Endodermal cell (in vitro differentiated cells): ENCODE data around the gene TRERF1. TPM values are rescaled to one million over a fixed set of nuclear protein-coding genes. Genes with fewer than 3 reads are reported as not detected.
A peak's percentile ranks its signal among the peaks of the same experiment; 100 is the strongest.

Experiments
- DNase-seq: peaks from one replicate; pipeline ENCODE4 v3.0.0-alpha.2; 2017
- H3K27ac ChIP-seq: 2 replicates; pipeline ENCODE4 v1.5.1; 2013; ENCODE audit warnings: mild to moderate bottlenecking, low read depth, low read length, moderate library complexity
- H3K27me3 ChIP-seq: 2 replicates; pipeline ENCODE4 v1.6.1; 2013; ENCODE audit warnings: mild to moderate bottlenecking, low read length, moderate library complexity; ENCODE audit not compliant: insufficient read depth, control insufficient read depth, poor library complexity, severe bottlenecking
- H3K36me3 ChIP-seq: 2 replicates; pipeline ENCODE4 v1.7.0; 2013; ENCODE audit warnings: mild to moderate bottlenecking, low read length, moderate library complexity; ENCODE audit not compliant: control insufficient read depth, insufficient read depth
- H3K4me1 ChIP-seq: one replicate; pipeline ENCODE4 v1.7.0; 2013; ENCODE audit warnings: low read length; ENCODE audit not compliant: control insufficient read depth, insufficient read depth
- H3K4me3 ChIP-seq: 2 replicates; pipeline ENCODE4 v1.5.1; 2013; ENCODE audit warnings: mild to moderate bottlenecking, low read length, moderate library complexity
- H3K9ac ChIP-seq: 2 replicates; pipeline ENCODE4 v1.6.1; 2013; ENCODE audit warnings: mild to moderate bottlenecking, low read length, moderate library complexity; ENCODE audit not compliant: poor library complexity, severe bottlenecking; ENCODE audit errors: extremely low read depth
- H3K9me3 ChIP-seq: 2 replicates; pipeline ENCODE4 v1.6.1; 2013; ENCODE audit warnings: mild to moderate bottlenecking, low read length, moderate library complexity; ENCODE audit not compliant: control insufficient read depth
- H3K27ac Mint-ChIP-seq: 2 replicates; pipeline ENCODE4 v1.8.0; 2020; ENCODE audit warnings: mixed read lengths
- H3K27me3 Mint-ChIP-seq: 2 replicates; pipeline ENCODE4 v1.8.0; 2021; ENCODE audit warnings: mild to moderate bottlenecking, mixed read lengths; ENCODE audit not compliant: insufficient read depth
- H3K36me3 Mint-ChIP-seq: 2 replicates; pipeline ENCODE4 v1.8.0; 2020; ENCODE audit warnings: low read depth, mixed read lengths
- H3K4me1 Mint-ChIP-seq: 2 replicates; pipeline ENCODE4 v1.8.0; 2020; ENCODE audit warnings: mixed read lengths
- H3K4me3 Mint-ChIP-seq: 2 replicates; pipeline ENCODE4 v1.8.0; 2020; ENCODE audit warnings: mild to moderate bottlenecking, moderate library complexity, mixed read lengths
- H3K9me3 Mint-ChIP-seq: 2 replicates; pipeline ENCODE4 v1.8.0; 2020; ENCODE audit warnings: mild to moderate bottlenecking, mixed read lengths
- WGBS, 2 experiments: methylation state at CpG; one replicate each; pipeline versions ENCODE4 v1.1.5 to v1.1.7; 2013; ENCODE audit warnings: missing lambda C conversion rate in 2 of 2, mixed read lengths in 1 of 2; ENCODE audit not compliant: insufficient coverage in 1 of 2, insufficient read length in 1 of 2; 5-methylcytosine and 5-hydroxymethylcytosine counted together
- total RNA-seq, 2 donors: library from RNA; stranded (reverse); fragmentation: NEBNext Ultra II Directional in 1 of 2; extraction: Animal tissue kit (Norgen Biotek cat#: 25700) in 1 of 2; gene quantifications; 2 replicates in 1 of 2; 3 replicates in 1 of 2; pipeline ENCODE4 v1.2.1, GENCODE V29; 2021
- TF ChIP-seq, protein P1 (sequence below): fragments of 200-600 bp; sonication (generic); conservative IDR thresholded peaks from 2 replicates; pipeline ENCODE4 v1.5.0; 2021; ENCODE audit warnings: antibody characterized with exemption, mild to moderate bottlenecking

Gene TRERF1
- total RNA-seq, 2 donors from 2014 or later: 4.7 to 5.3 TPM

DNA sequence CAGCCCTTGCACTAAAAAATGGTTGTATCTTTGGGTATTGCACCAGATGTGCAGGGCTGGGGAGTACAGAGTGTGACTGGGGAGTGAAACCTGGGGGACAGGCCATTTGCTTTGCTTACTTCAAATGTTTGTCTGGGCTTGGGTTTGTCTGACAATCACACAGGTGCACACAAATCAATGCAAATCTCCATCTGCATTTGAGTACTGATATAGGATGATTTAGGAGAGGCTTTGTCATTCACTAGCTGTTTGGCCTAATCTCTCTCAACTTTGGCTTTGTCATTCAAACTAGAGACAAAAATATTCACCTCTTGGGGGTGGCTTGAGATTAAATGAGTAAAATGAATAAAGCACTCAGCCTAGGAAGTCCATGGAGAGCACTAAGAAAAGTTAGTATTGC is 274.7 kb downstream of the TRERF1 start:
- Histone ChIP-seq H3K27ac (no peak overlapping the region), H3K4me3 (no peak overlapping the region), H3K27me3 (peaks cover 9% of the 10 kb centered on the region), H3K36me3 (no peaks in the 10 kb centered on the region), H3K9me3 (no peaks in the 10 kb centered on the region), H3K9ac (no peak overlapping the region), H3K4me1 (peaks cover 2% of the 10 kb centered on the region)
- TF ChIP-seq, protein P1, sequence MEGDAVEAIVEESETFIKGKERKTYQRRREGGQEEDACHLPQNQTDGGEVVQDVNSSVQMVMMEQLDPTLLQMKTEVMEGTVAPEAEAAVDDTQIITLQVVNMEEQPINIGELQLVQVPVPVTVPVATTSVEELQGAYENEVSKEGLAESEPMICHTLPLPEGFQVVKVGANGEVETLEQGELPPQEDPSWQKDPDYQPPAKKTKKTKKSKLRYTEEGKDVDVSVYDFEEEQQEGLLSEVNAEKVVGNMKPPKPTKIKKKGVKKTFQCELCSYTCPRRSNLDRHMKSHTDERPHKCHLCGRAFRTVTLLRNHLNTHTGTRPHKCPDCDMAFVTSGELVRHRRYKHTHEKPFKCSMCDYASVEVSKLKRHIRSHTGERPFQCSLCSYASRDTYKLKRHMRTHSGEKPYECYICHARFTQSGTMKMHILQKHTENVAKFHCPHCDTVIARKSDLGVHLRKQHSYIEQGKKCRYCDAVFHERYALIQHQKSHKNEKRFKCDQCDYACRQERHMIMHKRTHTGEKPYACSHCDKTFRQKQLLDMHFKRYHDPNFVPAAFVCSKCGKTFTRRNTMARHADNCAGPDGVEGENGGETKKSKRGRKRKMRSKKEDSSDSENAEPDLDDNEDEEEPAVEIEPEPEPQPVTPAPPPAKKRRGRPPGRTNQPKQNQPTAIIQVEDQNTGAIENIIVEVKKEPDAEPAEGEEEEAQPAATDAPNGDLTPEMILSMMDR: no peak
- no peak for DNase-seq
- no peaks in the 10 kb centered on the region for H3K9me3 Mint-ChIP-seq
- H3K27ac Mint-ChIP-seq: no peak overlapping the region
- H3K36me3 Mint-ChIP-seq: peaks cover 2% of the 10 kb centered on the region
- H3K4me3 Mint-ChIP-seq: no peak overlapping the region
- H3K27me3 Mint-ChIP-seq: peaks cover 15% of the 10 kb centered on the region
- H3K4me1 Mint-ChIP-seq: peaks cover 2% of the 10 kb centered on the region

DNA sequence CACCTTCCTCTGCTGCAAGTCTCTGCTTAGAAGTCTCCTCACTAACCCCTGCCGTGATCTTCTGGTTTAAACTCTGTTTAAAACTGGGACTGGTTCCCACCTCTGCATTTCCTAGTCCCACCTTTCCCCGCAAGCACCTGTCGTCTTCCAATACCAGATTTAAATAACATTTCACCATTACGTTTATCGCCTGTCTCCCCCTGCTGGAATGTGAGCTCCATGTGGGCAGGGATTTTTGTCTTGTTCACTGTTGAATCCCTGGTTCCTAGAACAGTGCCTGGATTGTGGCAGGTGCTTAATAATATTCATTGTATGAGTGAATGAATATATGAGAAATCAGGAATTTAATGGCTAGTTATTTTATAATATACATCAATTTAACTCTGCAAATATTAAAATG is 275.9 kb downstream of the TRERF1 start:
- Mint-ChIP-seq H3K4me1 (peaks cover 2% of the 10 kb centered on the region), H3K36me3 (peaks cover 2% of the 10 kb centered on the region), H3K27me3 (peaks cover 15% of the 10 kb centered on the region), H3K9me3 (no peaks in the 10 kb centered on the region), H3K27ac (no peak overlapping the region), H3K4me3 (no peak overlapping the region)
- TF ChIP-seq, protein P1: peak; percentile 67
- H3K27me3 ChIP-seq: peaks cover 9% of the 10 kb centered on the region
- DNase-seq: no peak
- H3K27ac ChIP-seq: no peak overlapping the region
- H3K9me3 ChIP-seq: no peaks in the 10 kb centered on the region
- 75 to 83% methylated on average over 1 to 5 of the region's 5 CpGs for WGBS, 2 experiments
- no peaks in the 10 kb centered on the region for H3K36me3 ChIP-seq
- H3K4me1 ChIP-seq: peaks cover 2% of the 10 kb centered on the region
- no peak overlapping the region for H3K4me3 ChIP-seq
- no peak overlapping the region for H3K9ac ChIP-seq

Other genes starting within 250 kb of the TRERF1 start
- 10 to 100 TPM; 33.4 to 39.6 TPM for gene MRPS10, start 234.1 kb downstream of the TRERF1 start, total RNA-seq
- gene UBR2, start 112.1 kb upstream of the TRERF1 start, total RNA-seq: 10 to 100 TPM; 21.6 to 22.5 TPM